Hematopoietic multipotent progenitor cell treated with erythropoietin and hydrocortisone succinate and interleukin-3 and kit ligand, for 15 days (in vitro differentiated cells): Measurements from ENCODE around the gene PTCD3.

Experiments
- DNase-seq: peaks from one replicate; pipeline ENCODE4 v3.0.0-alpha.2; 2015; ENCODE audit warnings: low spot score

PTCD3 gene

GRCh38 chr2:86143926-86144685, 38.1 kb downstream of the PTCD3 start:
- DNase-seq, result no peak

GRCh38 chr2:86147793-86148192, 41.8 kb downstream of the PTCD3 start:
- DNase-seq, result no peak

- no peak for DNase-seq
Observed at GRCh38 chr2:86150502-86150901, 44.5 kb downstream of the PTCD3 start.

- DNase-seq, result no peak
Observed at GRCh38 chr2:86157009-86157556, 51.0 kb downstream of the PTCD3 start.

GRCh38 chr2:86158286-86158685, 52.3 kb downstream of the PTCD3 start:
- no peak for DNase-seq

GRCh38 chr2:86160156-86160952, 54.3 kb downstream of the PTCD3 start:
- DNase-seq, result no peak

GRCh38 chr2:86170449-86170848, 64.4 kb downstream of the PTCD3 start:
- DNase-seq, result no peak

- no peak for DNase-seq
Observed at GRCh38 chr2:86171295-86171694, 65.3 kb downstream of the PTCD3 start.

GRCh38 chr2:86172610-86173009, 66.6 kb downstream of the PTCD3 start:
- DNase-seq, result no peak

GRCh38 chr2:86174445-86174844, 68.4 kb downstream of the PTCD3 start:
- DNase-seq, result no peak

- no peak for DNase-seq
Observed at GRCh38 chr2:86175828-86176227, 69.8 kb downstream of the PTCD3 start.

- DNase-seq, result no peak
Observed at GRCh38 chr2:86176597-86176996, 70.6 kb downstream of the PTCD3 start.

- no peak for DNase-seq
Observed at GRCh38 chr2:86185517-86186212, 79.6 kb downstream of the PTCD3 start.

- DNase-seq, result no peak
Observed at GRCh38 chr2:86186431-86186830, 80.4 kb downstream of the PTCD3 start.

GRCh38 chr2:86189782-86190416, 83.9 kb downstream of the PTCD3 start:
- no peak for DNase-seq
